Measurements from ENCODE around the gene TUBB2A.
A peak's percentile ranks its signal among the peaks of the same experiment; 100 is the strongest.

TUBB2A gene

DNA sequence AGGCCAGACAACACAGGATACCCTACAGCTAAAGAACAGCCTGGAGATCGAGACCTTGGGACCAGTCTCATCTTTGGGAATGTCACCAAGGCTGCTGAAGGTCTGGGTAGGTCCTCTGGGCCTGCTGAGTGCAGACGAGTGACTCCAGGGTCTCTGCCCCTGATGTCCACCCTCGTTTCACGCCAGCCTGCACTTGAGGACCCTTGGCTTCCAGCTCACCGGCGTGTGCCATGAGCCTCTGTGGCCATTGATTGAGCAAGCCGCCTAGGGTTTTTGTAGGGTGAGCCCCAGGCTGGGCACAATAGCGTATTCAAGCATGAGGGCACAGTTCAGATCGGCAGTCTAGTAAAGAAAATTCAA lies 34.5 kb downstream of the TUBB2A start:
- Mint-ChIP-seq H3K27ac (no peak overlapping the region), H3K9me3 (no peaks in the 10 kb centered on the region), H3K4me3 (no peak overlapping the region), H3K27me3 (no peaks in the 10 kb centered on the region), H3K4me1 (peaks cover 28% of the 10 kb centered on the region)
- ATAC-seq: no peak
- no peak for DNase-seq

- no peaks in the 10 kb centered on the region for H3K27me3 Mint-ChIP-seq
- no peak overlapping the region for H3K4me3 Mint-ChIP-seq
- H3K4me1 Mint-ChIP-seq: peaks cover 36% of the 10 kb centered on the region
- no peak for DNase-seq
- no peak overlapping the region for H3K27ac Mint-ChIP-seq
- no peak for ATAC-seq
- H3K9me3 Mint-ChIP-seq: no peaks in the 10 kb centered on the region
Observed at GRCh38 chr6:3120765-3121089, 36.6 kb downstream of the TUBB2A start.

GRCh38 chr6:3119040-3119723 lies 38.2 kb downstream of the TUBB2A start:
- H3K4me1 Mint-ChIP-seq: peaks cover 35% of the 10 kb centered on the region
- no peaks in the 10 kb centered on the region for H3K9me3 Mint-ChIP-seq
- peak; percentile 53 for ATAC-seq
- DNase-seq: peak in 1 of 2 donors; percentile 5
- H3K4me3 Mint-ChIP-seq: peak overlapping the region; percentile 84 to 92
- H3K27ac Mint-ChIP-seq: peak overlapping the region in 1 of 2 donors; percentile 76
- H3K27me3 Mint-ChIP-seq: no peaks in the 10 kb centered on the region

- ATAC-seq (peak; percentile 93), DNase-seq (peak; percentile 99 to 100)
- Mint-ChIP-seq H3K9me3 (no peaks in the 10 kb centered on the region), H3K4me3 (peak within 1 kb of the TSS; percentile 84 to 92), H3K27ac (peak within 1 kb of the TSS; percentile 76 to 96), H3K27me3 (no peaks in the 10 kb centered on the region), H3K4me1 (peaks cover 28% of the 10 kb centered on the region)
Observed at GRCh38 chr6:3118353-3119039, 38.8 kb downstream of the TUBB2A start, which contains the start of gene BPHL. Gene BPHL (plus strand): TSS chr6:3118711. CDS start chr6:3118741, 30 bp downstream.

DNA sequence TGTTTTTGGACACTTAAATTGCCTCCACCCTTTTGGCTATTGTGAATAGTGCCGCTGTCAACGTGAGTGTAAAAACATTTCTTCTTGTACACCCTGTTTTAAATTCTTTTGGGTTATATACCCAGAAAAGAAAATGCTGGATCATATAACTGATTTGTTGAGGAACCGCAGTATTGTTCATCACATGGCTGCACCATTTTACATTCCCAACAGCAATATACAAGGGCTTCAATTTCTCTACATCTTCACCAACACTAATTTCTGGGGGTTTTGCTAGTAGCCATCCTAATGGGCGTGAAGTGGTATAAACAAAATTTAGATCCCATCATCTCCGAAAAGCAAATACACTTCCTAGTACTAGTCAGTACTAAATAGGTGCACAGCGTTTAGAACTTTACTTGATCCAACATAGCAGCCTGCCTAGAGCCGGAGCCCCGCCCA lies 39.4 kb downstream of the TUBB2A start:
- DNase-seq (no peak), ATAC-seq (no peak)
- peaks cover 25% of the 10 kb centered on the region for H3K4me1 Mint-ChIP-seq
- no peaks in the 10 kb centered on the region for H3K9me3 Mint-ChIP-seq
- H3K27me3 Mint-ChIP-seq: no peaks in the 10 kb centered on the region
- peak overlapping the region; percentile 84 to 92 for H3K4me3 Mint-ChIP-seq
- H3K27ac Mint-ChIP-seq: peak overlapping the region; percentile 72 to 96

GRCh38 chr6:3114377-3114776 lies 43.0 kb downstream of the TUBB2A start:
- Mint-ChIP-seq H3K9me3 (no peaks in the 10 kb centered on the region), H3K27me3 (no peaks in the 10 kb centered on the region), H3K27ac (peak overlapping the region in 1 of 2 donors; percentile 40), H3K4me1 (peaks cover 18% of the 10 kb centered on the region), H3K4me3 (no peak overlapping the region)
- ATAC-seq (no peak), DNase-seq (no peak)

- H3K9me3 Mint-ChIP-seq: no peaks in the 10 kb centered on the region
- ATAC-seq (no peak), DNase-seq (no peak)
- no peak overlapping the region for H3K27ac Mint-ChIP-seq
- no peak overlapping the region for H3K4me3 Mint-ChIP-seq
- H3K27me3 Mint-ChIP-seq: no peaks in the 10 kb centered on the region
- H3K4me1 Mint-ChIP-seq: peaks cover 5% of the 10 kb centered on the region
Observed at GRCh38 chr6:3109761-3110160, 47.6 kb downstream of the TUBB2A start.

DNA sequence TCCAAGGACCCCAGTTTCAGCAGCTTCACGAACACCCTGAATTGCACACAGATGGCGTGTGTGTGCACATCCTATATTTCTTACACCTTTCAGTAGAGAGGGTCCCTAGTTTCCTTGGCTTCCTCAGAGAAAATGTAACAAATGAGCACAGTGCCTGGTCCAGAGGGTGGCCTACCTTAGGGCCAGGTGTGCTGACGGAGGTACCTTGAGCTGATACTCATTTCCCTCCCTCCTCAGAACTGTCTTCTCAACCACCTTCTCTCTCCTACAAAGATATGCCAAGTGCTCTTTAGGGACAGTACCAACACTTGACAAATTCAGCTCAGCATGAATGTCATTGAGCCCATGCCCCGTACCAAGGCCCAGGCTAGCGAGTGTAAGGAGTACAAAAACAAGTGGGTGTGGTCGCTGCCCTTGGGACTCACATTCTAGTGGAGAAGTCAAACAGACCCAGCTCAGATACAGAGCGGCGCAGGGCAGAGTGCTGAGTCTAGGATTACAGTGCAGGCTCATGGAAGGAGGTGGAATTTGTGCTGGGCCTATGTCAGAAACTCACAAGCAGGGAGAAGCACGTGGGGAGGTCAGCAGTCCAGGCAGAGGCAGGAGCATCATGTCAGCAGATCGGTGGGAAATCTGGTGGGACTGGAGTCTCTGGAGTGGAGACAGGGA lies 48.5 kb downstream of the TUBB2A start:
- ATAC-seq (no peak), DNase-seq (no peak)
- Mint-ChIP-seq H3K4me1 (peaks cover 5% of the 10 kb centered on the region), H3K4me3 (no peak overlapping the region), H3K27me3 (no peaks in the 10 kb centered on the region), H3K27ac (peak overlapping the region in 1 of 2 donors; percentile 2), H3K9me3 (no peaks in the 10 kb centered on the region)
